ENCODE results near the gene DNAJC11.
"Not testable (repeated sequence)": the region's sequence is repeated elsewhere in the genome, so short reads cannot be mapped to it uniquely, and the experiment has no call there.

Gene DNAJC11

GRCh38 chr1:6701437-6702153, at the start of gene DNAJC11:
DNAJC11 (minus strand) TSS chr1:6701816; CDS start chr1:6701800, 16 bp downstream.
- peak; percentile 92 for DNase-seq (ENCODE audit: low spot score)

GRCh38 chr1:6750490-6750889, 48.9 kb upstream of the DNAJC11 start:
- no peak for DNase-seq (ENCODE audit: low spot score)

- no peak for DNase-seq (ENCODE audit: low spot score)
Observed at GRCh38 chr1:6747674-6748073, 46.1 kb upstream of the DNAJC11 start.

- no peak for DNase-seq (ENCODE audit: low spot score)
Observed at GRCh38 chr1:6745073-6745472, 43.5 kb upstream of the DNAJC11 start.

GRCh38 chr1:6743189-6744101, 41.8 kb upstream of the DNAJC11 start:
- peak; percentile 89 for DNase-seq (ENCODE audit: low spot score)

- DNase-seq (ENCODE audit: low spot score), result not testable (repeated sequence)
Observed at GRCh38 chr1:6742676-6743188, 41.1 kb upstream of the DNAJC11 start.

- DNase-seq (ENCODE audit: low spot score), result no peak
Observed at GRCh38 chr1:6738987-6739676, 37.5 kb upstream of the DNAJC11 start.

- DNase-seq (ENCODE audit: low spot score), result no peak
Observed at GRCh38 chr1:6732942-6733341, 31.3 kb upstream of the DNAJC11 start.

- no peak for DNase-seq (ENCODE audit: low spot score)
Observed at GRCh38 chr1:6731905-6732304, 30.3 kb upstream of the DNAJC11 start.

- DNase-seq (ENCODE audit: low spot score), result no peak
Observed at GRCh38 chr1:6730880-6731279, 29.3 kb upstream of the DNAJC11 start.

- DNase-seq (ENCODE audit: low spot score), result no peak
Observed at GRCh38 chr1:6730473-6730872, 28.9 kb upstream of the DNAJC11 start.

GRCh38 chr1:6727535-6727934, 25.9 kb upstream of the DNAJC11 start:
- peak; percentile 62 for DNase-seq (ENCODE audit: low spot score)

- DNase-seq (ENCODE audit: low spot score), result no peak
Observed at GRCh38 chr1:6726253-6726652, 24.6 kb upstream of the DNAJC11 start.

GRCh38 chr1:6724517-6725141, 23.0 kb upstream of the DNAJC11 start:
- DNase-seq (ENCODE audit: low spot score), result peak; percentile 93

GRCh38 chr1:6723621-6724428, 22.2 kb upstream of the DNAJC11 start:
- DNase-seq (ENCODE audit: low spot score), result no peak

- DNase-seq (ENCODE audit: low spot score), result no peak
Observed at GRCh38 chr1:6711174-6711573, 9.6 kb upstream of the DNAJC11 start.

GRCh38 chr1:6704746-6705145, 3.1 kb upstream of the DNAJC11 start:
- no peak for DNase-seq (ENCODE audit: low spot score)

GRCh38 chr1:6703016-6703415, 1.4 kb upstream of the DNAJC11 start:
- DNase-seq (ENCODE audit: low spot score), result no peak

GRCh38 chr1:6700853-6701436, 671 bp downstream of the DNAJC11 start:
- DNase-seq (ENCODE audit: low spot score), result peak; percentile 13

- DNase-seq (ENCODE audit: low spot score), result not testable (repeated sequence)
Observed at GRCh38 chr1:6699915-6700314, 1.7 kb downstream of the DNAJC11 start.

GRCh38 chr1:6695868-6696267, 5.7 kb downstream of the DNAJC11 start:
- no peak for DNase-seq (ENCODE audit: low spot score)

All from hepatic stellate cell (primary cell).